DMS79 treated with DMSO at 0.1 percent for 48 hours (cell line): ENCODE measurements around the gene ANO9.
"Not testable (repeated sequence)": the region's sequence is repeated elsewhere in the genome, so short reads cannot be mapped to it uniquely, and the experiment has no call there.

ENCODE experiments used
- DNase-seq: peaks from one replicate; lab custom pipeline; 2025; lab: John Stamatoyannopoulos, UW

Gene ANO9

DNA sequence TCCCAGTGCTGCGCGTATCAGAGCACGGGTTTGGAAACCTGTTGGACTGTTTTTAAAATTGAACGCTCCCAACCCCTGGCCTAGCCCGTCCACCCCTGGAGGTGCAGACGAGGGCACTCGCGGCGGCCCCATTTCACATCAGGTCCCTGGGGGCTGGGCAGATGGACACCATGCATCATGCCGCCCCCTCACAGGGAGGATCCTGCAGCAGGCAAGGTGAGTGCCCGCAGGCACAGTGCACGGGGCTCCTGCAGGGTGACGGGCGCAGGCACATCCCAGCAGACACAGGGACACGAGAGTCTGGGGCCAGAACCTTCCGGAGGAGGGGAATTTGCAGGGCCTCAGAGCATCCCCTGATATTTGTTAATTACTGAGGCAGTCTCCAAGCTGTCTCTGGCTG, 7.3 kb downstream of the ANO9 start:
- DNase-seq, result no peak

DNA sequence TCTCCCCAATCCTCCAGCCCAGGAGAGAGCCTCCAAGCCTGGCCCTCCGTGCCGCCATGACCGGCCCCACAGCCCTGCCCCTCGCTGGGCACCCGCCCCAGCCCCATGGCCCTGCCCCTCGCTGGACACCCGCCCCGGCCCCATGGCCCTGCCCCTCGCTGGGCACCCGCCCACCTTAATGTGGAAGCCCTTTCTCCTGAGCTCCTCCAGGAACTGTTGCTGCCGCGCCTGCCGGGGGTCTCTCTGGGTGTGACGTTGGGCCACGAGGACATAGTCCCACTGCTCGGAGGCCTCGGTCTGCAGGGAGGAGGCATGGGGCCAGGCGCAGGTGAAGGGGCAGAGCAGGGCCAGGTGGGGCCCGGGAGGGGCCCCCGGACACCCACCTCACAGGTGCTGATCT, 8.2 kb downstream of the ANO9 start:
- DNase-seq, result no peak

DNA sequence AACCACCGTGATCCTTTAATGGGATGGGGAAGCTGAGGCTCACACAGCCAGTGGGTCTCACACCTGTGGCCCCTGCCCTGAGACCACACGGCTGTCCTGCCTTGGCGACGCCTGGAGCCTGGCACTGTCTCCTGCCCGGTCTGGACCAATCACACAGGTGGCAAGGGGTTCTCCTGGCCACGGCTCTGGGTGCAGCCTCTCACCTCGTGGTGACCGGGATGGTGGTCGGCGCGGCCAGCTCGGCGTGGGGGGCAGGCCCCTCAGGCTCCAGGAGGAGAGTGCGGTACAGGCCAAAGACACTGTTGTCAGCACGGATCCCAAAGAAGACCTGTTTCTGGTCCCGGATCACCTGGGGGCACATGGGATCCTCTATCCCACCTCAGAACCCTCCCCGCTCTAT, 8.7 kb downstream of the ANO9 start:
- no peak for DNase-seq

DNA sequence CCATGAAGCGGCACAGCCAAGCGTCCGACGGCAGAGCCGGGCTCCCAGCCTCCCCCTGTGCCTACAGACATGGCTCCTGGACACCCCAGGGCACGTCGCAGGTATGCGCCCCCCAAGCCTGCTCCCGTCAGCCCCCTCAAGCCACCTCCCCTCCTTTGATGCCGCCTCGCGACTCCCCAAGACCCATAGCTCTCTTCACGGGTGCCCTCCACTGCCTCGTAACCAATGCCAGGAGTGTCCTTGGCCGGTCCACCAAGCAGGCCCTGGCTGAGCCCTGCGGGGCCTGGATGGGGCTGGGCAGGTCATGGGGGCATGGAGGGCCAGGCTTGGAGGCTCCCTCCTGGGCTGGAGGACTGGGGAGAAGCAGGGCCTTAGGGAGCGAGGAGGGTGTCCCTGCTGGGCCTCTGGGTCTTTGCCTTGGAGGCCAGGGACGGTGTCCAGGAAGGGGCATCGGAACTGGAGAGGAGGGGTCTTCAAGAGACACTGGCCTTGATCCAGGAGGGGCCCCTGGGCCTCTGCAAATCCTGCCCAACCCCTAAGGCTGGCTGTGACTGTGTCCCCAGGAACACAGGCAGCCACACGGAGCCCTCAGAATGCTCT, 9.2 kb downstream of the ANO9 start:
- DNase-seq, result no peak

DNA sequence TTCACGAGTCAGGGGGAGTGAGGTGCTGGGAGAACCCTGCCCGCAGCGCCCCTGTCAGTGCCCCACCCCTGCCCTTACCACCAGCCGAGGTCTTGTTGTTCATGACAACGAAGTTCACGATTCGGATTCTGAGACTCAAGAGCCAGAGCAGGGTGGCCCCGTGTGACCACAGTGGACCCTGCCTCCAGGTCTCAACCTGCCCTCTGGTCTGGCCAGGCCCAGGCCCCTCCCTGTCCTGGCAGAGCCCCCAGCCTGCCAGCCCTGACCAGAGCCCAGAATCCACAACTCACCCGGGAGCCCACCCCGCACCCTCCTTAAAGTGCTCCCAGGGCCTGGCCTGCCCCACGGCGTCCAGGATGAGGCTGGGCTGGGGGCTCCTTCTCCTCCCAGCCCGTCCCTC, 9.9 kb downstream of the ANO9 start:
- DNase-seq, result no peak

DNA sequence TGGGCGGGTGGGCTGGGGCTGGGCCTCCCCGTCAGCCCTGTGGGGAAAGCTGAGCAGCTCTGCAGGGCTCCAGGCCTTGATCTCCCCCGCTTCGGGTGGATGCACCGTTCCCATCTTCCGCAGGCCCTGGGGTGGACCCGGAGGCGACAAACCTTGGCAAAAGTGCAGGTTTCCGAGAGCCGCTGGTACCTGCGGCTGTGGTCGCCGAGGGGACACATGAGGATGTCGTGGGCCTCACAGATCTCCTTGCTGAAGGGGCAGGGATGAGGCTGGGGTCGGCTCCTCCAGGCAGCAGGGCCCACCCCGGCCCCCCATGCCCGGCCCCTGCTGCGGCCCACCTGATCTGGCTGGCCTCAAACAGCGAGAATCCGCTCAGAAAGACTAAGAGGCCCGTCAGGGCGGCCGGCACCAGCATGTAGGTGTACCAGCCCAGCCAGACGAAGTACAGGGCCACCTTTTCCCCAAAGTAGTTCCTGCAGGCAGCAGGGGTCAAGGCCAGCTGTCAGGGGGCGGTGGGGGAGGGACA, 11.8 kb downstream of the ANO9 start:
- DNase-seq, result no peak

DNA sequence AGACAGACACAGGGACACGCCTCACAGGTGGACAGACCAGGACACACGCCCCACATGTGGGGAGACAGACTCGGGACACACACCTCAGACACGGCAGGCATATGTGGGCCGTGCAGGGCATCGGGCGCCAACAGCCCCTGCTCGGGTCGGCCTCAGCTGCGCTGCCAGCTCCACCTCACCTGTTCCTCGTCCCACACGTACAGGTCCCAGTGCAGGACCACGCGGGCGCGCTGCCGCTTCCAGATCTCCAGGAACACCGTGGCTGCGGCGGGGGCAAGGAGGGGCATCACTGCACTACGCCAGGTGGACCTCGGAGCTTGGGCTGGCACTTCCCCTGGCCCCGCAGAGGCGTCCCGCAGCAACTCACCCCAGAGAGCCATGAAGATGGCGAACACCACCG, 12.4 kb downstream of the ANO9 start:
- no peak for DNase-seq

DNA sequence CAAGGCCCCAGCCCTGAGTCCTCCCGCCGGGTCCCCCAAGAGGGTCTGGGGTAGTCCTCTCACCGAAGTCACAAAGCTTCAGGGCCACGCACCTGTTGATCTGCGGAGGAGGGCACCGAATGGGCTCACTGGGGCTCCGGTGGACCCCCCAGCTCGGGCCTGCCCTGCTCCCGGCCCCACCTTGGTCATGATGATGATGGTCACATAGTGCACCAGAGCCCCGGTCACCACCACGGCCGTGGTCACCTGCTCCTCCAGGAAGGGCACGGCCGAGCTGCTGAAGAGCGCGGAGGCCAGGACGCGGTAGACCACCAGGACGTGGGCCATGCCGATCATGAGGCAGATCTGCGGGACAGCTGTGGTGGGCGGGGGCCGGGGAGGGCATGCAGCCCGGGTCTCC, 13.5 kb downstream of the ANO9 start:
- no peak for DNase-seq

DNA sequence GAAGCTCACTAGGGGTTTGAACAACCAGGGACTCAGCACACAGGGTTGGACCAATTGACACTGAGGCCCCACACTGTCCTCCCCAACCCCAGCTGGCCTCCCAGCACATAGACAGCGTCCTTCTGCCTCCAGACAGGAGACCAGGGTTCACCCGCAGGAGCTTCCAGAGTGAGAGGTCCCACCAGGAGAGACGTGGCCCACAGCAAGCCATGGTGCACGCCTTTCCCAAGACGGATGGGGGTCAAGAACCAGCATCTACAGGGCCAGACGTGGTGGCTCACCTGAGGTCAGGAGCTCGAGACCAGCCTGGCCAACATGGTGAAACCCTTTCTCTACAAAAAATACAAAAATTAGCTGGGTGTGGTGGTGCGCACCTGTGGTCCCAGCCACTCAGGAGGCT, 15.0 kb downstream of the ANO9 start:
- no peak for DNase-seq

DNA sequence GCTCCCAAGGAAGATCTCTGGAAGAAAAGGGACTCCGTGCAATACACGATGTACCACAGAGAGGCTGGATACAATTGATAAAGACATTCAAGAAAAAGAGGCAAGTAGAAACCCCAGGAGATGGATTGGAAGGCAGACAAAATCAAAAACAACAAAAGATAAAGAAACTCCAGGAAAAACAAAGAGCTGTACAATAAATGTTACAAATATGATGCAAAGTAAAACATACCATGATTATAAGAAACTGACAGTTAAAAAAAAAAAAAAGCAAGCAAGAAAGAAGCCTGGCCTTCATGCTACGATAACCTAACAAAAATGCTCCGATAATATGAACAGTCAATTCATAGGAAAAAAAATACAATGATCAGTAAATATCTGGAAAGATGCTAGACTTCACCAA, 16.5 kb downstream of the ANO9 start:
- DNase-seq, result no peak

DNA sequence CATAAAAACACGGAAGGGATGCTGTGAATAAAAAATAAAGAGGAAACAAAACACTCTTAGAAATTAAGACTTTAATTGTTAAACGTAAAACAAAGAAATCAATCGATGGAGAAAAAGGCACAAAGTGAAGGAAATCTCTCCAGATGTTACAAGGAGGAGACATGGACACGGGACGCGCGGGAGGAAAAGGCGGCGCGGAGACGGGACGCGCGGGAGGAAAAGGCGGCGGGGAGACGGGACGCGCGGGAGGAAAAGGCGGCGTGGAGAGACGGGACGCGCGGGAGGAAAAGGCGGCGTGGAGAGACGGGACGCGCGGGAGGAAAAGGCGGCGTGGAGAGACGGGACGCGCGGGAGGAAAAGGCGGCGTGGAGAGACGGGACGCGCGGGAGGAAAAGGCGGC, 17.0 kb downstream of the ANO9 start:
- not testable (repeated sequence) for DNase-seq

DNA sequence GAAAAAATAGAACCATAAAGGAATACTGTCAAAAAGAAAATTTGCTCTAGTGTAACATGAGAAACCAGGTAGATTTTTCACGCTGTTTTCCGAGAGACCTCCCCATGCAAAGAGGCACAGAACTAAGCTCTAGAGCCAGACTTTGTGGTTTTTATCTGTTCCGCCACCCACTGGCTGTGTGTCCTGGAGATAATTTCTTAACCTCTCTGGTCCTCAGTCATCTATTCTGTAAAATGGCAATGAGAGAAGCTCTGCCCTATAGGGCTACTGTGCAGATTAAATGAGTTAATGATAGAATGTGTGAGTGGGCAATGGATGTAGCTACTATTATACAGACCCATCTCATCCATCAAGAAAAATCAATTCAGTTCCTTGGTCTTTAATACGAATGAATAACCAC, 17.6 kb downstream of the ANO9 start:
- no peak for DNase-seq

DNA sequence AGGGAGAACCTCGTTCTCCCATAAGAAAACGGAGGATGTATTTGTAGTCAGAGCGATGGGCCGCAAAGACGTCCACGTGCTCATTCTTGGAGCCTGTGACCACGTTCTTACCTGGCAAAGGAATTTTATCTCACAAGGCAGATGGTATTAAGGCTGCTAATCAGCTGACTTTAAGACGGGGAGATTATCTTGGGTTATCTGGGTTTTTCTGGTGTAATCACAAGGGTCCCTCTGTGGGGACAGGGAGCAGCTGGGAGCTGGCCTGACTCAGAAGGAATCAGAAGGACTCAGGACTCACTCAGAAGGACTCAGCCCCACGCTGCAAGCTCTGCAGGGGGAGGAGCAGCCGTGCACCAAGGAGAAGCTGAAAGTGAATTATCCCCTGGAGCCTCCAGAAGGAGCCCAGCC, 19.6 kb downstream of the ANO9 start:
- DNase-seq, result no peak

DNA sequence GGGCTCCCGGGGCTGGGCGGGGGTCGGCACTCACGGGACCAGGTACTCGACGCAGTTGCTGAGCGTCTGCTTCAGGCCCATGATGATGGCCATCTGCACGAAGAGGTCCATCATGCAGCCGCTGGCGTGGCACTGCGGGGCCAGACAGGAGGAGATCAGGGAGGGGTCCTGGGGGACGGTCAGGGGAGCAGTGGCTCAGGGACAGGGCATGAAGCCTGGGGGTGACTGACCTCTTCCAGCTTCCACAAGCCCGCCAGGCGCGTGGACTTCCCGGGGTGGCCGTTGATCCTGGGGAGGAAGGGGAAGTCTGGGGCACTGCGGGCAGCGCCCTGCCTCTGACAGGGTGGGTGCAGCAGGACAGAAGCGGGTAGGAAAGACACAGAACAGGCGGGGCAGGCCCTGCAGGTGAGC, 20.9 kb downstream of the ANO9 start:
- no peak for DNase-seq

DNA sequence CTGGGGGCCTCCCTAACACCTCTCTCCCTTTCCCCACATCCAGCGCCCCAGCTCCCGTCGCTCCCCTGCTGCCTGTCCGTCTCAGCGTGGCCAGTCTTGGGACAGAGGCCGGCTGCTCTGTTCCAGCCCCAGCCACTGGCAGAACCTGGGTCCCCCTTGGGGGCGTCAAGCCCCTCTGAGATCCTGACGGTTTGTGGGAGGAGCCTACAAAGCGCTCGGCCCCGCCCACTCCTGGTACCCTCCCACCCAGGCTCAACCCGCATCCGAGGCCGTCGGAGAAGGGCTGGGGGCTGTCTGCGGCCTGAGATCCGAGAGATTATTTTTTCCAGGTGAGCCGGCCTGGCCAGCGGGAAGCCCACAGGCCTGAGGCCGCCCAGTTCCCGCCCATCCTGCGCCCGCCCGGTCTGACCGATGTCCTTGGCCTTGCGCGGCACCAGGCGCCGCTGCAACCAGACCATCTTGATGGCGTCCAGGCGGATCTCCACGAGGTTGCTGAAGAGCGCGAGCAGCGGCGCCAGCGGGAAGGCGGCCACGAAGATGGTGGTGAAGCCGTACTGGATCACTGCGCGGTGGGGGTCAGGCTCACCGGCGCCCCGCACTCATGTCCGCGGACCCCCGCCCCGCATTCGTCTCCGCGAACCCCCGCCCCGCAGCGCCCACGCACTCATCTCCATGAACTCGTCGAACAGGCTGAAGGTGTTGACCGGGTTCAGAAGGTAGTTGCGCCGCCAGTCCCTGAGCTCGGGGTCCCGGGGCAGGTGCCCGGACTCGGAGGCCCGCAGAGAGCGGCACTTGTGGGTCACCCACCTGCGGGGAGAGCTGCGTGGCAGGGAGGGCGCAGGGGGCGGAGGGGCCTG, 21.5 kb downstream of the ANO9 start:
- no peak for DNase-seq

DNA sequence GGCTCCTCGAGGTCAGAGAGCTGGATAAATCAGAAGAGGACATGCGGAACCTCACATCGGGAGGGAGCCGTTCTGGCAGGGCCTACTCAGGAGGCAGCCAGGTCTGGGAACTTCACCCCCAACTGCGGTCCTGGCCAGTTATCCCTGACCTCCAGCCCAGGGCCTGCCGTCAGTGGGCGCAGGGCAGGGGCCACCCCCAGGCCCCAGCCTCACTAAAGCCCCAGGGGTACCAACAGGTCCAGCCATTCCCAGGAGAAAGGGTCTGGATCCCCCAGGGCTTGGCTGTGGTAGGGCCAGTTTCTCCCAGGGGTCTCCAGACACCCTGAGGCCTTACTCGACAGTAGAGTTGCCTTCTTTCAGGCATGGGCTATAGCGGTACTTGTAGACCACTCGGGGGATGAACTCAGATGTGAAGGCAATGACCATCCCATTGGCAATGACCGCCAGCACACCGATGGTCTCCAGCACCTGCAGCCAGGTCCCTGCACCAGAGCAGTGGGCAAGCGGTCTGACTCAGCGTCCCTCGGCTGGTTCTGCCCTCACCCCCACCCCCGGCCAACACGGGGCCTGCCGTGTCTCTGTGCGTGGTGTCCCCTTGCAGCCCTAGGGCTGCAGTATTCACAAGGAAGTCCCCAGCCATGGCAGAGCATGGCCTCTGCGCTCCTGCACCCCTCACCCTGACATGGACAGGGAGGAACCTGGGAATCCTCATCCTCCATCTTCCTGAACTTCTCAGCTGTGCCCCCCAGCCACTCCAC, 22.4 kb downstream of the ANO9 start:
- DNase-seq, result no peak

DNA sequence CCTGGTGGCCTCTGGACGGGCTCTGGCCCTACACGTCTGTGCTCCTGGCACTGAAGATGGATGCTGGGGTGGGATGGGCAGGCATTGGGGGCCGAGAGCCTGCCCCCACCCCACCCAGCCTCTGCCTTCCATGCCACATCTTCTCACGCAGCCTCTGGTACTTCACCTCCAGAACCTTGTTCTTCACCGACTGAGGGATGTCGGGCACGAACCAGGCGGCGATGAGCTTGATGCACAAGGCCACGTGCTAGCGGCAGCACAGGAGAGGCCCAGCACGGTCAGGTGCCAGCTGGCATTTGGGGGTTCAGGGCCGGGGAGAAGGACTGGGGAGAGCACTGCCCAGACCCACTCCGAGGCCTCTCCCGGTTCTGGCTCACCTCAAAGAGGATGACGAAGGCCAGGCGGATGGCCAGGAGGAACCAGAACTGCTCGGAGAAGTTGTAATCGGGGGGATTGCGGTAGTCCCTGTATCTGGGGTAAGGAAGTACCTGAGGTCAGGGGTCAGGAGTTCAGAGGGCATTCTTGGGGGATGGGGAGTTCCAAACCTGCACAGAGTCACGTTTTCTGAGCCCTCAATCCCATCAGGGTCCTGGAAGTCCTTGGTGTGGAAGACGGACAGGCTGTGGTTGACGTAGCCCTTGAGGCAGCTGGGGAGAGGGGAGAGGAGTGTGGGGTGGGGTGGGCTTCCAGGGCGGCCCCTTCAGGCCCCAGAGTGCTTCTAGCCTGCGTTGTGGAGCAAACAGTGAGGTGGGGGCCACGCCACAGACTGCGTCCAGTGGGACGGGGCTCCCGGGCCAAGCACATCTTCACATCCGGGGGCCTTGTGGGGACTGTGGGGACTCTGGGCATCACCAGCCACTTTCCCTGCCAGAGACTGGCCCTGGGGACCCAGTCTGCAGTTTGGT, 23.2 kb downstream of the ANO9 start:
- DNase-seq, result no peak

DNA sequence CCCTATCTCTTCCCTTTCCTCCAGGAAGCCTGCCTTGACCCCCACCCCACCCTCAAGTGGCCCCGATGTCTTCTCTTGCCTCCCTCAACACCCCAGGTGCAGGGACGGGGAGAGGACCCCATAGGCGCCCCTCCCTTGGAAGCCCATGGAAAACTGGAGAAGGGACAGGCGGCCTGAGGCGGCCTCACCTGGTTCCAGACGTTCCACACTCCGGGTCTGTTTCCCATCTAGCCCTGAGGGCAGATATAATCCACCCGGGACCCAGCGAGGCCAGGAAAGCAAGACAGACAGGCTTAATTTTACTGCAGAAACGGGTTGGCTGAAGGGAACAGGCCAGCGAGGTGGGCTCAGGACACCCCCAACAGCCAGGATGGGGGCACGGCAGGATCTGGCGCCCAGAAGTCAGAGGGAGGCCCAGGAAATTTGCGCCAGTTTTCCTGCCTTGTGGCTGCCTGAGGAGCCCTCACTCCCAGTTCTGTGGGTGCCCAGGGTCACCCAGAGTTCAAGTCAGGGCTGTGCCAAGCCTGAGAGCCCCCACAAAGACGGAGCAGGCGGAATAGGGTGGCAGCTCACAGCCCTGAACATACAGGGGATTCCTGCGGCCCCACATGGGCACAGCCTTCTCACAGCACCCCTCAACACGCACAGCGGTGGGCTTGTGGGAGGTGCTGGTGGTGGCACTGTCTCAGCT, 24.0 kb downstream of the ANO9 start:
- no peak for DNase-seq

DNA sequence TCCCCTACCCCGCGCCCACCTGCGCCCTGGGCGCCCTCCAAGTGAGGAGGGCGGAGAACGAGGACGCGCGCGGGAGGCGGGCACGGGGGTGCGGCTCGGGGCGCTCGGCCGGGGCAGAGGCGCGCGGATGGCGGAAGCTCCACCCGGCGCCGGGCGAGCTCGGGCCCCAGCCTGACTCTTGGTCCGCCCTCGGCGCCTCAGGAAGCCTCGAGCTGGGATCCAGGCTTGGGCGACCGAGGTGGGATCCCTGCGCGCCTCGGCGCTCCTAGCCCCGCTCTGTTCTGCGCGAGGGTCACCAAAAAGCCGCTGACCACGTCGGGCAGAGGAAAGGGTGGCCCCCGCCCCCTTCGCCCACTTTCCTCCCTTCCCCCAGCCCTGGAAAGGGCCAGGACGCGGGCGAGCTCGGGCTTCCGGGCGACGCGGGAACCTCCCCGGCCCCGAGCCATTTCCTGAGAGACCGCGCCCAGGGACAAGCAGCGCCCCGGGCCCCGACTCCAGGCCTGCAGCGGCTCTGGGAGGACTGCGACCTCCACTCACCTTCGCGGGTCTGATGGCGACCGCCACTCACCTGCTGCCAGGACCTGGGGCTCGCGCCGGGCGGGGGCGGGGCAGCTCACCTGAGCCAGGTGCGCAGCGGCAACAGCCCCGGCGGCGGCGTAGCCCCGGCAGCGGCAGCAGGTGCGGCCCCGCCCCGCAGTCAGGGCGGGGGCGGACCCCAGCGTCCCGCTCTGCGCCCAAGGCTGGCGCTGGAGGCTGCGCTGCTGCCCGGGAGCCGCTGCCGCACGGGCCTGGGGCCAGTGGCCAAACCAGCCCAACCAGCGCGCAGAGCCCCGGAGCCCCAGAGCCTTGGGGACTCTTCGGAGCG, 24.8 kb downstream of the ANO9 start:
- peak; percentile 19 for DNase-seq

DNA sequence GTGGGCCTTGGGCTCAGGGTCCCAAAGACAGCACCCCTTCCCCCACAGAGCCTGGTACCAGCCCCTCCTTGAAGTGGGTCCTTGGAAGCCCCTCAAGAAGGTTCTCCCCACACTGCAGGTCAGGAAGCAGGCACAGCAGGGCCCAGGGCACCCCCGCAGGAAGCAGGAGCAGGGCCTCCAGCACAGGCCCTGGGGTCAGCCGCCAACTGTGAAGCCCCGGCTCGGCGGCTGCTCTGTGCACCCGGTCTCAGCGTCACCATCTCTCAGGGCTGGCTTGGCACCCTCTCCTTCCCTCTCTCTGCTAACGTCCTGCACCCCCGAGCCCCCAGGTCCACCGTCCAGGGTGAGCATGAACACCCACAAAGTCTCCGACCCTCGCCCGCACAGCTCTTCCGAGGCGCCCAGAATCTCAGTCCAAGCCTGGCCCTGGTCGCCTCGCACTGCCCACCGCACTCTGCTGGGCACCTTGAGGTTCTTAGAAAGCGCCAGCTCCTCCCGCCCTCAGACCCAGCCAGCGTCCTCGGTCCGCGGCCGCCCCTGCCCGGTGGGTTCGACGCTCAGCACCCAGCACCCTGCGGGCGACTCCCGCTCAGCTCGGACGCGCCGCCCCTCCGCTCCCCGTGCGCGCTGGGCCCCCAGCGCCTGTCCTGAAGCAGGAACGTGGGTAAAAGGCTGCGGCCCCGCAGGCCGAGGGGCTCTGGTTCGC, 25.6 kb downstream of the ANO9 start:
- no peak for DNase-seq
